ENCODE data around the gene ADARB2.

Gene ADARB2

GRCh38 chr10:1515780-1516491, 221.4 kb downstream of the ADARB2 start:
- no peak for DNase-seq

GRCh38 chr10:1515121-1515779, 222.1 kb downstream of the ADARB2 start:
- no peak for DNase-seq

GRCh38 chr10:1514681-1515080, 222.6 kb downstream of the ADARB2 start:
- DNase-seq, result no peak

- DNase-seq, result no peak
Observed at GRCh38 chr10:1513221-1513620, 224.1 kb downstream of the ADARB2 start.

GRCh38 chr10:1509011-1509530, 228.3 kb downstream of the ADARB2 start:
- DNase-seq, result no peak

- no peak for DNase-seq
Observed at GRCh38 chr10:1508096-1508495, 229.2 kb downstream of the ADARB2 start.

GRCh38 chr10:1507436-1507835, 229.9 kb downstream of the ADARB2 start:
- no peak for DNase-seq

- DNase-seq, result no peak
Observed at GRCh38 chr10:1504940-1505339, 232.4 kb downstream of the ADARB2 start.

- no peak for DNase-seq
Observed at GRCh38 chr10:1504286-1504685, 233.0 kb downstream of the ADARB2 start.

- DNase-seq, result no peak
Observed at GRCh38 chr10:1502451-1502850, 234.9 kb downstream of the ADARB2 start.

- DNase-seq, result no peak
Observed at GRCh38 chr10:1499359-1499957, 237.9 kb downstream of the ADARB2 start.

- DNase-seq, result no peak
Observed at GRCh38 chr10:1498746-1499358, 238.5 kb downstream of the ADARB2 start.

- no peak for DNase-seq
Observed at GRCh38 chr10:1495915-1496517, 241.3 kb downstream of the ADARB2 start.

GRCh38 chr10:1492641-1493040, 244.7 kb downstream of the ADARB2 start:
- DNase-seq, result no peak

GRCh38 chr10:1491901-1492300, 245.4 kb downstream of the ADARB2 start:
- no peak for DNase-seq

GRCh38 chr10:1489801-1490200, 247.5 kb downstream of the ADARB2 start:
- DNase-seq, result no peak

- DNase-seq, result no peak
Observed at GRCh38 chr10:1488970-1489548, 248.3 kb downstream of the ADARB2 start.

- no peak for DNase-seq
Observed at GRCh38 chr10:1486841-1487687, 250.3 kb downstream of the ADARB2 start.

GRCh38 chr10:1485357-1485756, 252.0 kb downstream of the ADARB2 start:
- no peak for DNase-seq

GRCh38 chr10:1483826-1484225, 253.5 kb downstream of the ADARB2 start:
- no peak for DNase-seq

GRCh38 chr10:1483246-1483645, 254.1 kb downstream of the ADARB2 start:
- DNase-seq, result no peak

GRCh38 chr10:1477578-1477977, 259.7 kb downstream of the ADARB2 start:
- DNase-seq, result no peak

All from EL (cell line).